HepG2 (cell line): ENCODE results near the gene SEC61A2. TPM values are rescaled to one million over a fixed set of nuclear protein-coding genes. Genes with fewer than 3 reads are reported as not detected.

ENCODE experiments used
- BORCS8-MEF2B ChIP-seq: sonication (generic); formaldehyde crosslinking; IDR thresholded peaks from 2 replicates; pipeline ENCODE4 v1.8.0; 2022; ENCODE audit warnings: mild to moderate bottlenecking, missing genetic modification reagents
- DMTF1 ChIP-seq: sonication (generic); formaldehyde crosslinking; IDR thresholded peaks from 2 replicates; pipeline ENCODE4 v1.4.0; 2020; ENCODE audit warnings: mild to moderate bottlenecking, missing genetic modification reagents
- FOSL2 ChIP-seq: sonication (generic); formaldehyde crosslinking; IDR thresholded peaks from 2 replicates; pipeline ENCODE4 v1.4.0; 2020; ENCODE audit warnings: missing genetic modification reagents
- GLI4 ChIP-seq: sonication (generic); formaldehyde crosslinking; IDR thresholded peaks from 2 replicates; pipeline ENCODE4 v1.5.1; 2020; ENCODE audit warnings: missing genetic modification reagents, mild to moderate bottlenecking, moderate library complexity, borderline replicate concordance
- GRHL1 ChIP-seq: sonication (generic); formaldehyde crosslinking; conservative IDR thresholded peaks from 2 replicates; pipeline ENCODE4 v1.8.0; 2022; ENCODE audit warnings: missing genetic modification reagents
- KDM2A ChIP-seq: sonication (generic); formaldehyde crosslinking; IDR thresholded peaks from 2 replicates; pipeline ENCODE4 v1.4.0; 2020; ENCODE audit warnings: low read depth, missing genetic modification reagents, borderline replicate concordance
- LBX2 ChIP-seq: sonication (generic); formaldehyde crosslinking; IDR thresholded peaks from 2 replicates; pipeline ENCODE4 v1.5.0; 2020; ENCODE audit warnings: missing genetic modification reagents, mild to moderate bottlenecking, borderline replicate concordance
- RXRB ChIP-seq: IDR thresholded peaks from 2 replicates; pipeline ENCODE4 v1.6.1; 2016; ENCODE audit warnings: borderline replicate concordance, missing genetic modification reagents, missing compliant biosample characterization
- ZBTB25 ChIP-seq: IDR thresholded peaks from 2 replicates; pipeline ENCODE4 v1.6.1; 2018; ENCODE audit warnings: missing genetic modification reagents
- ZBTB7B ChIP-seq: sonication (generic); formaldehyde crosslinking; IDR thresholded peaks from 2 replicates; pipeline ENCODE4 v1.4.0; 2020; ENCODE audit warnings: missing genetic modification reagents
- ZFP41 ChIP-seq: sonication (generic); formaldehyde crosslinking; IDR thresholded peaks from 2 replicates; pipeline ENCODE4 v1.4.0; 2020; ENCODE audit warnings: mild to moderate bottlenecking, missing genetic modification reagents, borderline replicate concordance
- ZGPAT ChIP-seq: IDR thresholded peaks from 2 replicates; pipeline ENCODE4 v1.6.1; 2016; ENCODE audit warnings: mild to moderate bottlenecking
- ZNF232 ChIP-seq: sonication (generic); formaldehyde crosslinking; IDR thresholded peaks from 2 replicates; pipeline ENCODE4 v1.4.0; 2020; ENCODE audit warnings: missing genetic modification reagents, borderline replicate concordance
- ZNF674 ChIP-seq: sonication (generic); formaldehyde crosslinking; IDR thresholded peaks from 2 replicates; pipeline ENCODE4 v1.5.0; 2020; ENCODE audit warnings: low read depth, mild to moderate bottlenecking, missing genetic modification reagents
- ZNF773 ChIP-seq: sonication (generic); formaldehyde crosslinking; IDR thresholded peaks from 2 replicates; pipeline ENCODE4 v1.4.0; 2020; ENCODE audit warnings: missing genetic modification reagents, borderline replicate concordance
- ZZZ3 ChIP-seq: sonication (generic); formaldehyde crosslinking; IDR thresholded peaks from 2 replicates; pipeline ENCODE4 v1.4.0; 2020; ENCODE audit warnings: missing genetic modification reagents, mild to moderate bottlenecking, borderline replicate concordance
- polyA plus RNA-seq, 8 experiments: library from polyadenylated mRNA; depleted of rRNA in 3 of 8; stranded (reverse) in 7 of 8; unstranded in 1 of 8; fragments of >200 nt; fragmentation: Illumina TruSeq in 4 of 8; extraction: Trizol in 4 of 8; gene quantifications; 2 replicates each; pipeline versions ENCODE4 v1.2.1 to v1.2.3, GENCODE V29; 2011 to 2016; ENCODE audit warnings: low read depth in 4 of 8, missing spikeins in 1 of 8, mixed read lengths in 1 of 8; ENCODE audit not compliant: insufficient read depth in 1 of 8
- total RNA-seq, 5 experiments: library from RNA; depleted of rRNA; stranded (reverse); fragments of >200 nt; fragmentation: Illumina TruSeq; extraction: Trizol; gene quantifications; 2 replicates each; pipeline ENCODE4 v1.2.3, GENCODE V29; 2016; ENCODE audit warnings: low read depth in 1 of 5
- TF ChIP-seq, protein P1 (sequence below): sonication (generic); formaldehyde crosslinking; IDR thresholded peaks from 2 replicates; pipeline ENCODE4 v1.4.0; 2020; ENCODE audit warnings: low read depth, mild to moderate bottlenecking, missing genetic modification reagents

The SEC61A2 gene
- total and polyA plus RNA-seq, 2 of the 13 experiments (the other 11 are each of a cell fraction or from before 2014, with no cell fraction given) = 5.5 to 7.4 TPM

DNA sequence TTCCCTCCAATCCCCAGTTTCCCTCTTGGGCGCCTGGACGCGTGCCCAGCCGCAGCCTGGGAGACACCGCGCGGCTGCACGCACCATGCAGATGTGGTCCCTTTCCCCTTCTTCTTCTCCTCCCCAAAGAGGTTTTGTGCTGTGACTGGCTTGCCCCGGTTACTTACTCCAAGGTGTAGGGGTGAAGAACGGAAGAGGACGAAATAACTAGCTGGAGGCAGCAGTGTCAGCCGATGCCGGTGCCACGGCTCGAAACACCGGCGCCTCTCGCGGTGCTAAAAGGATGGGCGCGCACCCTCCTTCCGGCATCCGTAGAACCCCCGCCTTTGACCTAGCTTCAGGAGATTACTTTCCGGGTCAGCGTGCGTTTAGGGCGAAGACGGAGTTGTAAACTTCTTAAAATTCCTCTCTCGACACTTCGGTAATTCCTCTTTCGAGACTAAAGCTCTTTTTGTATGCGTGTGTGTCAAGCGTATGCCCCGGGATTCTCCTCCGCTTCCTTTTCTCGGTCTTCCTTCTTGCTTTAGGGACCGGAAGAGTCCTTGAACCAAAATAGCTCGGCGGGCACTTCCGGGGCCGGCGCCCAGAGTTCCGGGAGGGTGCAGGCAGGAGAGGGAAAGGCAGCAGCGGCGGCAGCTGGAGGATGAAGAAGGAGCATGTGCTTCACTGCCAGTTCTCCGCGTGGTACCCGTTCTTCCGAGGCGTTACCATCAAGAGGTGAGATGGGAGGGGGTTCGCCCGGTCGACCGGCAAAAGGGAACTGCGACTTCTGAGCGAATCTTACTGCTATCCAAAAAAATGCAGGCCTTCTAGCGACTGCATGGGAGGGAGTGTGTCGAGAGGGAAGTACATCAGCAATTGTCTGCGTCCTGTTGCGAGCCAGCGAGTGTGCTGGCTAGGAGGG is 66.4 kb downstream of the SEC61A2 start, which contains the start of the genes CDC123 and NUDT5 (continued):
- 0 out of 2 replicates have a peak, but pooled peaks have one; percentile 2 for TF ChIP-seq FOSL2 (CRISPR knock-in tag)
- no peak for TF ChIP-seq ZFP41 (CRISPR knock-in tag)
- no peak; the same call in 1 of the 2 replicates for TF ChIP-seq ZZZ3
- peak; percentile 45; the same call in 1 of the 2 replicates for TF ChIP-seq ZBTB7B (CRISPR knock-in tag)
- TF ChIP-seq BORCS8-MEF2B = peak; percentile 49; the same call in 1 of the 2 replicates
- no peak for TF ChIP-seq RXRB (CRISPR knock-in tag)
- TF ChIP-seq DMTF1 (CRISPR knock-in tag) = no peak
- TF ChIP-seq, protein P1, sequence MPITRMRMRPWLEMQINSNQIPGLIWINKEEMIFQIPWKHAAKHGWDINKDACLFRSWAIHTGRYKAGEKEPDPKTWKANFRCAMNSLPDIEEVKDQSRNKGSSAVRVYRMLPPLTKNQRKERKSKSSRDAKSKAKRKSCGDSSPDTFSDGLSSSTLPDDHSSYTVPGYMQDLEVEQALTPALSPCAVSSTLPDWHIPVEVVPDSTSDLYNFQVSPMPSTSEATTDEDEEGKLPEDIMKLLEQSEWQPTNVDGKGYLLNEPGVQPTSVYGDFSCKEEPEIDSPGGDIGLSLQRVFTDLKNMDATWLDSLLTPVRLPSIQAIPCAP = no peak
- TF ChIP-seq GRHL1 = no peak
- TF ChIP-seq ZNF674 = 0 out of 2 replicates have a peak, but pooled peaks have one; percentile 28
- peak; percentile 77 for TF ChIP-seq KDM2A
- no peak for TF ChIP-seq ZBTB25 (CRISPR knock-in tag)
- TF ChIP-seq GLI4 = no peak; the same call in 1 of the 2 replicates
- TF ChIP-seq ZGPAT (CRISPR knock-in tag) = no peak; the same call in 1 of the 2 replicates
- peak; percentile 93; the same call in 1 of the 2 replicates for TF ChIP-seq ZNF232 (CRISPR knock-in tag)
- TF ChIP-seq LBX2 = no peak
- no peak for TF ChIP-seq ZNF773 (CRISPR knock-in tag)
